ENCODE measurements around the gene MARK3. TPM values are rescaled to one million over a fixed set of nuclear protein-coding genes. Genes with fewer than 3 reads are reported as not detected.

MARK3 gene
- total and polyA plus RNA-seq, 2 of the 13 experiments (the other 11 are each of a cell fraction or from before 2014, with no cell fraction given) = 47.7 to 56.6 TPM

GRCh38 chr14:103534576-103535061 is 149.4 kb downstream of the MARK3 start:
- no peak overlapping the region for H3K4me2 ChIP-seq (ENCODE audit: low read depth, low read length)
- no peaks in the 10 kb centered on the region for H3K9me3 ChIP-seq (ENCODE audit: low read length)
- H3K4me1 ChIP-seq (ENCODE audit: insufficient read depth, low read length) = peaks cover 38% of the 10 kb centered on the region
- no peaks in the 10 kb centered on the region for H4K20me1 ChIP-seq (ENCODE audit: insufficient read depth, low read length)
- POLR2A ChIA-PET = interaction anchor here (1.4 to 2.6 kb wide), 3 partner anchors 12 to 27 kb away, joined by 4 to 9 read pairs (median 6); partner anchors contain the start of genes BAG5, CKB and COA8
- no TSS peak for BruUV-seq (replicated peaks)
- peaks cover 17% of the 10 kb centered on the region for H3K79me2 ChIP-seq (ENCODE audit: insufficient read depth, low read length)
- WGBS (ENCODE audit: low lambda C conversion rate) = 96% methylated on average over 5 of the region's 22 CpGs
- no peak overlapping the region for H2AFZ ChIP-seq (ENCODE audit: low read length)
- TF ChIP-seq ELF4 (CRISPR knock-in tag; IDR thresholded peaks at IDR 0.05; ENCODE audit: borderline replicate concordance) (no peak), ZNF431 (CRISPR knock-in tag; IDR thresholded peaks at IDR 0.05; ENCODE audit: borderline replicate concordance, low read depth) (no peak), ZBTB26 (CRISPR knock-in tag; IDR thresholded peaks at IDR 0.05; ENCODE audit: borderline replicate concordance) (no peak), CSRNP2 (CRISPR knock-in tag; conservative IDR thresholded peaks at IDR 0.05; ENCODE audit: low read depth) (no peak), SOX5 (CRISPR knock-in tag; IDR thresholded peaks at IDR 0.05; ENCODE audit: borderline replicate concordance) (no peak), ELK4 (CRISPR knock-in tag; IDR thresholded peaks at IDR 0.05; ENCODE audit: borderline replicate concordance) (no peak), USF2 (IDR thresholded peaks at IDR 0.05; ENCODE audit: low read depth, low read length) (no peak), USF2 (CRISPR knock-in tag; IDR thresholded peaks at IDR 0.05; ENCODE audit: borderline replicate concordance) (no peak), JDP2 (CRISPR knock-in tag; IDR thresholded peaks at IDR 0.05; ENCODE audit: borderline replicate concordance) (no peak), RCOR2 (CRISPR knock-in tag; IDR thresholded peaks at IDR 0.05) (no peak), FOXA1 (IDR thresholded peaks at IDR 0.05) (no peak), FOXA1 (CRISPR knock-in tag; IDR thresholded peaks at IDR 0.05) (no peak)
- H3K9ac ChIP-seq (ENCODE audit: insufficient read depth, low read depth, low read length) = no peak overlapping the region
- CTCF ChIA-PET (ENCODE audit: low intra/inter-chr PET ratio, low total read pairs) = no interaction called here
- H3K36me3 ChIP-seq (replicated peaks in 1 of 2; ENCODE audit: control insufficient read depth in 1 of 2, insufficient read depth in 2 of 2, low read length in 2 of 2) = peaks cover 3 to 4% of the 10 kb centered on the region in 2 experiments; a peak in 3 of 5 replicates
- intact Hi-C loops (cut with micrococcal nuclease; ENCODE audit: unreplicated experiment) (no loop called here), in situ Hi-C loops (cut with HindIII; ENCODE audit: extremely low pct_ligation_motif_present, low pct_unique_long_range_greater_than_20kb) (no loop called here)
- DNase-seq (ENCODE audit: low spot score) (no peak), ATAC-seq (no peak), FAIRE-seq (no peak)
- no peak overlapping the region for H3K27ac ChIP-seq (ENCODE audit: extremely low read length, insufficient read depth, low read length)
- H3K27me3 ChIP-seq (ENCODE audit: control insufficient read depth in 1 of 2, insufficient read depth in 2 of 2, low read length in 2 of 2) = no peaks in the 10 kb centered on the region; a peak in 1 of 5 replicates
- no peak overlapping the region for H3K4me3 ChIP-seq (replicated peaks in 1 of 3; ENCODE audit: insufficient read depth in 1 of 3, low read depth in 2 of 3, low read length in 3 of 3)
